IMR-90 (cell line): Measurements from ENCODE around the gene TTC39B. TPM values are rescaled to one million over a fixed set of nuclear protein-coding genes. Genes with fewer than 3 reads are reported as not detected.
A peak's percentile ranks its signal among the peaks of the same experiment; 100 is the strongest.

Source experiments
- ATAC-seq: fragments of 200-7000 bp; cut with Tn5 transposase; 2 replicates; pipeline ENCODE4 v1.9.1; 2020; ENCODE audit warnings: low read depth, mild to moderate bottlenecking, moderate library complexity
- BruUV-seq: library from RNA; stranded (reverse); fragments of 400-500 nt; replicated peaks from 2 replicates; lab custom pipeline; 2021; lab: Mats Ljungman, UMichigan
- CTCF ChIA-PET: fragments of 300-600 bp; formaldehyde crosslinking; extraction: SDS; loops from one replicate; lab custom pipeline; 2021; ENCODE audit warnings: antibody characterized with exemption; lab: Yijun Ruan, JAX
- POLR2A ChIA-PET: fragments of 300-600 bp; sonication (Branson Sonifier 250); formaldehyde crosslinking; loops from one replicate; lab custom pipeline; 2022; ENCODE audit warnings: antibody characterized with exemption; ENCODE audit not compliant: unreplicated experiment; lab: Charles Lee
- DNase-seq: peaks from one replicate; pipeline ENCODE4 v3.0.0; 2013
- H2AFZ ChIP-seq: replicated peaks from 2 replicates; pipeline ENCODE3; 2013; ENCODE audit warnings: low read length, mild to moderate bottlenecking; ENCODE audit not compliant: poor library complexity
- H2AK5ac ChIP-seq: 2 replicates; pipeline ENCODE4 v1.6.1; 2013; ENCODE audit warnings: low read depth, low read length, inconsistent platforms
- H2AK9ac ChIP-seq: replicated peaks from 2 replicates; pipeline ENCODE3; 2013; ENCODE audit warnings: mild to moderate bottlenecking, low read depth, low read length, moderate library complexity; ENCODE audit not compliant: poor library complexity
- H2BK120ac ChIP-seq: 2 replicates; pipeline ENCODE4 v1.6.1; 2013; ENCODE audit warnings: low read depth, low read length, inconsistent platforms
- H2BK15ac ChIP-seq: 3 replicates; pipeline ENCODE4 v1.6.1; 2013; ENCODE audit warnings: low read depth, low read length, inconsistent platforms
- H2BK20ac ChIP-seq: 2 replicates; pipeline ENCODE4 v1.6.1; 2013; ENCODE audit warnings: low read depth, mild to moderate bottlenecking, inconsistent platforms, low read length, moderate library complexity
- H2BK5ac ChIP-seq: 2 replicates; pipeline ENCODE4 v1.6.1; 2013; ENCODE audit warnings: mild to moderate bottlenecking, low read depth, low read length, inconsistent platforms; ENCODE audit not compliant: poor library complexity, severe bottlenecking
- H3K14ac ChIP-seq: replicated peaks from 2 replicates; pipeline ENCODE4 v1.6.1; 2013; ENCODE audit warnings: low read depth, low read length, inconsistent platforms
- H3K18ac ChIP-seq: 2 replicates; pipeline ENCODE4 v1.6.1; 2013; ENCODE audit warnings: low read depth, low read length, control low read depth
- H3K23ac ChIP-seq: 2 replicates; pipeline ENCODE4 v1.6.1; 2013; ENCODE audit warnings: low read depth, low read length, inconsistent platforms
- H3K27ac ChIP-seq: 2 replicates; pipeline ENCODE4 v1.5.1; 2013; ENCODE audit warnings: mild to moderate bottlenecking, control low read depth, low read length; ENCODE audit not compliant: insufficient read depth
- H3K27me3 ChIP-seq: 2 replicates; pipeline ENCODE4 v1.6.1; 2013; ENCODE audit warnings: low read length; ENCODE audit not compliant: control insufficient read depth, insufficient read depth
- H3K36me3 ChIP-seq: 2 replicates; pipeline ENCODE4 v1.6.1; 2013; ENCODE audit warnings: low read length, mixed read lengths; ENCODE audit not compliant: control insufficient read depth, insufficient read depth
- H3K4ac ChIP-seq: 2 replicates; pipeline ENCODE4 v1.6.1; 2013; ENCODE audit warnings: low read depth, low read length, inconsistent platforms
- H3K4me1 ChIP-seq: 2 replicates; pipeline ENCODE4 v1.6.1; 2013; ENCODE audit warnings: low read length, mixed read lengths; ENCODE audit not compliant: control insufficient read depth, insufficient read depth
- H3K4me2 ChIP-seq: 2 replicates; pipeline ENCODE4 v1.6.1; 2013; ENCODE audit warnings: low read depth, mild to moderate bottlenecking, control low read depth, low read length, moderate library complexity
- H3K4me3 ChIP-seq: 2 replicates; pipeline ENCODE4 v1.5.1; 2013; ENCODE audit warnings: low read depth, mild to moderate bottlenecking, control low read depth, low read length, moderate library complexity; ENCODE audit not compliant: insufficient read depth
- H3K56ac ChIP-seq: 2 replicates; pipeline ENCODE4 v1.6.1; 2013; ENCODE audit warnings: low read length, inconsistent platforms; ENCODE audit not compliant: insufficient read depth; ENCODE audit errors: extremely low read depth
- H3K79me1 ChIP-seq, 2 experiments: 2 replicates each; pipeline ENCODE4 v1.6.1; 2013; ENCODE audit warnings: low read length in 2 of 2, inconsistent platforms in 1 of 2, low read depth in 1 of 2
- H3K9ac ChIP-seq: 2 replicates; pipeline ENCODE4 v1.6.1; 2013; ENCODE audit warnings: low read depth, low read length, control low read depth
- H3K9me1 ChIP-seq: 2 replicates; pipeline ENCODE4 v1.6.1; 2013; ENCODE audit warnings: low read length, inconsistent platforms; ENCODE audit not compliant: insufficient read depth
- H3K9me3 ChIP-seq: 2 replicates; pipeline ENCODE4 v1.6.1; 2013; ENCODE audit warnings: low read length; ENCODE audit not compliant: control insufficient read depth, insufficient read depth
- H4K20me1 ChIP-seq: 2 replicates; pipeline ENCODE4 v1.6.1; 2013; ENCODE audit warnings: low read length, inconsistent platforms; ENCODE audit not compliant: insufficient read depth
- H4K5ac ChIP-seq: 2 replicates; pipeline ENCODE4 v1.6.1; 2013; ENCODE audit warnings: mild to moderate bottlenecking, low read depth, low read length, control low read depth
- H4K8ac ChIP-seq, 2 experiments: 2 replicates each; pipeline ENCODE4 v1.6.1; 2013; ENCODE audit warnings: low read depth in 2 of 2, low read length in 2 of 2, control low read depth in 1 of 2, inconsistent platforms in 1 of 2
- H4K91ac ChIP-seq: 2 replicates; pipeline ENCODE4 v1.6.1; 2013; ENCODE audit warnings: low read depth, low read length, inconsistent platforms; ENCODE audit not compliant: insufficient read depth
- MAZ ChIP-seq: IDR thresholded peaks from 2 replicates; pipeline ENCODE4 v1.6.1; 2012; ENCODE audit warnings: low read depth, mild to moderate bottlenecking, low read length, improper control_type of control experiment, moderate library complexity, borderline replicate concordance
- NFE2L2 ChIP-seq: fragments of 150-350 bp; IDR thresholded peaks from 2 replicates; pipeline ENCODE4 v1.6.1; 2016; ENCODE audit warnings: low read depth, mild to moderate bottlenecking, low read length
- dilution Hi-C: fragments of 300-500 bp; cut with HindIII; formaldehyde crosslinking; loops from one replicate; pipeline ENCODE4 v1.14.3; 2018; ENCODE audit warnings: low sequenced_read_pairs; ENCODE audit not compliant: unreplicated experiment
- in situ Hi-C: fragments of 300-500 bp; cut with MboI; formaldehyde crosslinking; loops from 3 replicates; pipeline ENCODE4 v1.14.3; 2019; ENCODE audit warnings: low sequenced_read_pairs, inconsistent platforms, mixed read lengths
- intact Hi-C: fragments of 100-400 bp; cut with micrococcal nuclease; formaldehyde crosslinking; loops from 2 replicates; pipeline ENCODE4 v1.10.0; 2022
- polyA plus RNA-seq, 3 experiments: library from polyadenylated mRNA; depleted of rRNA; stranded (reverse); fragments of >200 nt; gene quantifications; 2 replicates each; pipeline ENCODE4 v1.2.3, GENCODE V29; 2012; ENCODE audit warnings: low replicate concordance in 1 of 3
- total RNA-seq: library from RNA; depleted of rRNA; stranded (reverse); fragments of >200 nt; gene quantifications from 2 replicates; pipeline ENCODE4 v1.2.3, GENCODE V29; 2012

The TTC39B gene
- total and polyA plus RNA-seq, 2 of the 4 experiments (the other 2 are of a cell fraction), result 2.5 to 12.2 TPM

DNA sequence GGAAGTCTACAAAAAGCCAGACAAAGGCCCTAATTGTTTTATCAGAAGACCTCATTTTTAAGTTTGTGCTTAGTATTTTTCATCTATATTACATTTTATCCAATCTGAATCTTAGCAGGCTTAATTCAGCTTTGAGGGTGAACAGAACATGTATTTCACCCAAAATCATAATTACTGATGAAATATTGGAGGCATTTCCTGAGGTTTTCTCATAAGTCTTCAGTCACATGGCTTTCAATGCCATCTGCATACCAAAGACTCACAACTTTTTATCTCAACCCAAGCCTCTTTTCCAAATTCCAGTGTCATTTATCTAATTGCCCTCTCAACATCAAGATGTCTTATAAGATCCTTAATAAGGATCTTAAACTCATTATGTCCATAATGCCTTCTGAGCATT is 150.8 kb downstream of the TTC39B start:
- in situ Hi-C loops, result no loop called here

More for the DNA sequence above, 150.8 kb downstream of the TTC39B start:
- Histone ChIP-seq H3K14ac (no peak overlapping the region), H3K4me2 (no peak overlapping the region), H3K23ac (no peak overlapping the region), H3K79me1 (no peaks in the 10 kb centered on the region), H2AFZ (peak overlapping the region; percentile 44), H3K18ac (no peak overlapping the region), H2BK120ac (no peak overlapping the region), H3K4me3 (no peak overlapping the region), H4K8ac (no peak overlapping the region), H3K27ac (no peak overlapping the region), H3K27me3 (peaks cover 25% of the 10 kb centered on the region), H3K9me3 (no peaks in the 10 kb centered on the region), H2AK9ac (no peak overlapping the region), H3K9me1 (no peaks in the 10 kb centered on the region; the same call in 1 of the 2 replicates), H3K4ac (no peak overlapping the region), H3K56ac (no peak overlapping the region), H4K5ac (no peak overlapping the region), H4K20me1 (no peaks in the 10 kb centered on the region), H2BK20ac (no peak overlapping the region), H3K36me3 (no peaks in the 10 kb centered on the region), H3K9ac (no peak overlapping the region), H4K91ac (no peak overlapping the region), H2BK15ac (no peak overlapping the region), H3K4me1 (no peaks in the 10 kb centered on the region; the same call in 1 of the 2 replicates), H2AK5ac (no peak overlapping the region), H2BK5ac (no peak overlapping the region)
- ATAC-seq, result no peak
- dilution Hi-C loops (no loop called here), intact Hi-C loops (no loop called here)
- DNase-seq, result no peak
- BruUV-seq, result no TSS peak
- ChIA-PET POLR2A (no interaction called here), CTCF (no interaction called here)
- no peak for TF ChIP-seq MAZ
- no peak for TF ChIP-seq NFE2L2
